Measurements from ENCODE around the gene CHST15.
"Not testable (repeated sequence)": the region's sequence is repeated elsewhere in the genome, so short reads cannot be mapped to it uniquely, and the experiment has no call there.

CHST15 gene

DNA sequence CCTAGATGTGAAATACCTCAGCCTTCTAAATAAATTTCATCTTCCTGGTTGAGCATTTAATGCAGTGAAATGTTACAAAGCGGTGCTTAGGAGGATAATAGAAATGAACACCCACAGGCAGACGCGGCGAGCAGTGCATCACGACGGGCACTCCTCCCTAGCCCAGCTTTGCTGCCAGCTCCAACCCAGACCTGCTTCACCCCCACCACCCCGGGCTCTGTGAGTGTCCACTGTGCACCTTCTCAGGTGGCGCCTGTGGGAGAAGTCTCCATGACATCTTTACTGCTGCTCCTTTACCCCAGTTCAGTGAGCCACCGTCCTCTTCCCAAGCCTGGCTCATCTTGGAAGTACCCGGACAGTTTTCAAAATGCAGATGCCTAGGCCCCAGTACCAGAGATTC lies 5.2 kb upstream of the CHST15 start:
- no peak for DNase-seq (ENCODE audit: low read depth, low spot score)

DNA sequence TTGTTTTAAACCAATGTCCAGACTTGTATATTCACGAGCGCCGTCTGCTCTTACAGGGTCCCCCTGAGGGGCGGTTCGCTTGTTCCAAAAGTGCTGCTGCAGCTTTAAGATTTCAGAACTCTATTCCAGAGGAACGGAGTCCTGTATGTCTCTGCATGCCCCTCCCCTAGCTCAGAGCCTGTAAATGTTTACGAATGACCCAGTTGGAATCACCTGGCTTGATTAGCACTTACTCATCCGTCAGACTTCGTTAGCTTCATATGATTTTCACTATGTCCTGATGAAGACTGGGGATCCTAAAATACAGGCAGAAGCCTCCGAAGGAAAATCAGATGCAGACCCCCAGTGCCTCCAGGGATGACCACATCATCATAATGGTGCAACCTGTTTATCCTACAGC lies 4.5 kb upstream of the CHST15 start:
- DNase-seq (ENCODE audit: low read depth, low spot score) = no peak

- DNase-seq (ENCODE audit: low read depth, low spot score) = no peak
Measured at GRCh38 chr10:124096494-124096893, 3.1 kb upstream of the CHST15 start.

DNA sequence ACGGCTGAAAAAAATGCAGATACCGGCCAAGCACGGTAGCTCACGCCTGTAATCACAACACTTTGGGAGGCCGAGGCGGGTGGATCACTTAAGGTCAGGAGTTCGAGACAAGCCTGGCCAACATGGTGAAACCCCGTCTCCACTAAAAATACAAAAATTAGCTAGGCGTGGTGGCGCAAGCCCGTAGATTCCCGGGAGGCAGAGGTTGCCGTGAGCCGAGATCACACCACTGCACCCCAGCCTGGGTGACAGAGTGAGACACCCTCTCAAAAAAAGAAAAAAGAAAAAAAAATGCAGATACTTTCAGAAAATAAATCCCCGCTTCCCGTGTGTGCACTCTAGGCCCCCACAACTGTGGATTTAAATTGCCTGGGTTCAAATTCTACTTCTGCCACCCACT lies 2.4 kb upstream of the CHST15 start:
- not testable (repeated sequence) for DNase-seq (ENCODE audit: low read depth, low spot score)

DNA sequence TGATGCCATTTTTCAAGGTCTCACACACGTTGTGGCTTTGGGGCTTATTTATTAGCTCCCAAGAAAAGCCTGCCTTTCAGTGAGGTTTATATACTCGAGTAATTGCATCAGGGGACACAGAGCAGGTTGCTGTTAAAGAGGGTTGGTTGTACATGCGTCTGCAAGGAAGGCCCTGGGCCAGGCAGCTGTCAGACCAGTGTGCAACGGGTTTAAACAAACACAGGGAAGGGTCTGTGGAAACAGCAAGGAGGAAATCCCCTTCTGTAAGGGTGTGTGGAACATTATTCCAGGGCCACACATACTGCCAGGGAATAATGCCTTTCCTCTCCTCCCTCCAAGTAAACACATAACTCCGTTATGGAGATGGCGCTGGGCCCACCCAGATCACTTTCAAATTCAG lies 1.7 kb upstream of the CHST15 start:
- no peak for DNase-seq (ENCODE audit: low read depth, low spot score)

- DNase-seq (ENCODE audit: low read depth, low spot score) = no peak
Measured at GRCh38 chr10:124094419-124094785, 1.0 kb upstream of the CHST15 start.

DNA sequence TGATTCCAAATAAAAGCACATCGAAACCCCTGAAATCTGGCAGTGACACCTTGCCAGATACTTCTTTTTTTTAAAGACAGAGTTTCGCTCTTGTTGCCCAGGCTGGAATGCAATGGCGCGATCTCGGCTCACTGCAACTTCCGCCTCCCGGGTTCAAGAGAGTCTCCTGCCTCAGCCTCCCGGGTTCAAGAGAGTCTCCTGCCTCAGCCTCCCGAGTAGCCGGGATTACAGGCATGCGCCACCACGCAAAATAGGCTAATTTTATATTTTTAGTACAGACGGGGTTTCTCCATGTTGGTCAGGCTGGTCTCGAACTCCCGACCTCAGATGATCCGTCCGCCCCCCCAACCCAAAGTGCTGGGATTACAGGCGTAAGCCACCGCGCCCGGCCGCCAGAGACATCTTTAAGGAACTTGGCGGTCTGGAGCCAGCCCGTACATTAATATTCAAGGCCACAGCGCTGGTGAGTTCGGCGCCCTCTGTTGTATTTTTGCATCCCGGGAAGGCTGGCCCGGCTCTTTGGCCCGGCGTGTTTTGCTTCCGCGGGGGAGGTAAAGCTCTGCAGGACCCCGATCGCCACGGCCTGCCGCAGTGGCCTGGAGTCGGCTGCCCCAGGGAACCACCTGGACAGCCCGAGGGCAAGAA lies 498 bp upstream of the CHST15 start:
- DNase-seq (ENCODE audit: low read depth, low spot score) = peak; percentile 60

DNA sequence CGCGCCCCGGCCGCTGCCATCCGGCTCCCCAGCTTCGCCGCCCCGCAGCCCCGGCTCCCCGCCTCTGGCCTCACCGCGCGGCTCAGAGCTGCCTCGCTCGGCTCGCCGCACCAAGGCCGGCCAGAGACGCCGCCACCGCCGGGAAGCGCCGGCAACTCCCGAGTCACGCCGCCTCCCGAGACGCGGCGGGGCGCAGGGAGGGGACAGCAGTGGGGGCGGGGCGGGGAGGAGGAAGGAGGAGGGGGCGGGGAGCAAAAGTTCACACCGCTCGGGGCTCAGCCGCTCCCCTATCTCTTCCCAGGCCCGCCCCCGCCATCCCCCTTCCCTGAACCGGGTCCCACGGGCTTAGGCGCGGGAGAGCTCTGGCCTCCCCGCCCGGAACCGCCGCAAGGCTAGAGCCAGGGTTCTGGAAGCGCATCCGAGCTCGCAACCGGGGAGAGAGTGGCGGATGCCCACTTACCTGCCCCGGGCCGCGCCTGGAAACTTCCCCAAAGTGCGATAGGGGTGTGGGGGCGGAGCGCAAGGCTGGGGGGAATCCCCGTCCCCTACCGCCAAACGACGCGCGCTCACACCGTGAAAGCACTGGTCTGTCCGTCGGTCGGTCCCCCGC lies 1.0 kb downstream of the CHST15 start:
- DNase-seq (ENCODE audit: low read depth, low spot score) = peak; percentile 50

GRCh38 chr10:124091646-124092249 lies 1.6 kb downstream of the CHST15 start:
- peak; percentile 60 for DNase-seq (ENCODE audit: low read depth, low spot score)

DNA sequence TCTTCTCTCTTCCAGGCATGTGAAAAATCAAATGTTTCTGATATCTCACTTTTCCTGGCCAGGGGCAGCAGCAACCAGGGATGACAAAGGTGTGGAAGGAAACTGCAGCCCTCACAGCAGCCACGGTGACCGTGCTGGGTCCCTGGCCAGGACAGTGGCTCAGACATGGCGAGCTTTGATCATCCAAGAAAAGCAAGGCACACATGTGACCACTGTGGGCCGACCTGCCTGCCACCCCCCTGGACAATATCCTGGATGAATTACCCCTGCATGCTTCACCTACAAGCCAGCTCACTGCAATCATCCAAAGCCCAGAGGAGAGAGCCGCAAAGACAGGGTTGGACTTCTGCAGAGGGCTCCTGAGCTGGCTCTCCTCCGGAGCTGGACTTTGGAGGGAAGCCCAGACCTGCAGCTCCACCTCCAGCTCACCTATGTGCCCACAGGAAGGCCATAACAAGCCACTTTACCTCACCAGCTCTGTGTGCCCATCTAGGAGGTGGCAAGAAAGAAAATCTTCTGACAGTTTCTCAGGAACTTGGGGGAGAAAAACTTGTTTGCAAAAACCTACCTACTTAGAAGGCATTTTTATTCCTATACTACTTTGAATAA lies 2.7 kb downstream of the CHST15 start:
- no peak for DNase-seq (ENCODE audit: low read depth, low spot score)

DNA sequence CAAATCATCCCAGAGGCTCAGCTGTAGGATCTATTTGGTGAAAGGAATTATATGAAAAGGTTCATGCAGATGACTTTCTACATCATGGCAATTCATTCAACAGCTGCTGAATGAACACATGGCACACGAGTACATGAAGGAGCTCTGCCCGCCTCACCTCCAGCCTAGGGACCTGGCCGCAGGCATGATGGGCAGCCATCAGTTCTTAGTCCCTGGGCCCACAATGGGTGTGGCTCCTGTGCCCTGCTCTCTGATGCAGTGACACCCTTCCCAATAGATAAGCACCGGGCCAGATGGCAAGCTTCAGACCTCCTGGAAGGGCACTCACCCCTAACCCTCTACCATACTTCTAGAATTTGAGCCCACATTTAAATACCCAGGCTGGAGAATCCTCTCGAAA lies 3.5 kb downstream of the CHST15 start:
- DNase-seq (ENCODE audit: low read depth, low spot score) = no peak

GRCh38 chr10:124088915-124089314 lies 4.5 kb downstream of the CHST15 start:
- no peak for DNase-seq (ENCODE audit: low read depth, low spot score)

DNA sequence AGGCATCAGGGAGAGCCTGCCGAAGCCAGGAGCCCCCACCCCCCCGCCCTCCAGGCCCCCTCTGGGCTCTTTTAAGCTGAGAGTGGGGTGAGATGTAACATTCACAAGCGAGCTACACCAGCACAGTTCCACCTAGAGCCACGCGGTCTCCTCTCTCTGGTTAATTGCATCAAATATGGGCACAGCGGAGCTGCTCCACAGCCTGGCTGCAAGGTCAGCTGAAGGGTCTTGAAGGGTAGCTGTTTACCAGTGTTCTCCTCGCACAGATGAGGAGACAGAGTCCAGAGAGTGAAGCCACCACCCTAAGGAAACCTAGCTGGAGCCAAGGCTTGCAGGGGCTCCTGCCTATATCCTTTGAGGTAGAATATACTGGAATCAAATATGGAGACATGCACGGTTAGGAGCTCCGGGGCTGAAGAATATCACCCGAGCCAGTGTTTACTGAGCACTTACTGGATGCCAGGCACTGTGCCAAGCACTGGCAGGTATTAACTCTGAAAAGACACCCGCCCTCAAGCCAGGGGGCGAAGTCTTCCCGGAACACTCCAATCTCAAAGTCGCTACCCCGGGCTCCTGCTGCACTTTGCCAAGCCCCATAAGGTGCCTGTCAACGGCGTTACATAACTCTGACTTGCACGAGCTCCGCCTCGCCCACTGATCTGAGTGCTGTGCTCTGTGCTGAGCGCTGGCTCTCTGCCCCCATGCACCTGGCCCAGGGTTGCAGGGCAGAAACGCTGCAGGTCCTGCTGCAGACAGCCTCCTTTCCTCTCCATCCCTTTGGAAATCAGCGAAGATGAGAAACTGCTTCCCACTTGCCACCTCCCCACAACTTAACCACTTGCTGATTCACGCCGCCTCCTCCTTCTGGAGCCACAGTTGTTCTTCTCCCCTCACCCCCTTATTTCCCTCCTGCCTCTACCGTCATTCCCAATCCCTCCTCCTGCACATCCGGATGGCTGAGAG lies 5.4 kb downstream of the CHST15 start:
- no peak for DNase-seq (ENCODE audit: low read depth, low spot score)

GRCh38 chr10:124086787-124087671 lies 6.4 kb downstream of the CHST15 start:
- DNase-seq (ENCODE audit: low read depth, low spot score) = no peak

- no peak for DNase-seq (ENCODE audit: low read depth, low spot score)
Measured at GRCh38 chr10:124086097-124086710, 7.2 kb downstream of the CHST15 start.

DNA sequence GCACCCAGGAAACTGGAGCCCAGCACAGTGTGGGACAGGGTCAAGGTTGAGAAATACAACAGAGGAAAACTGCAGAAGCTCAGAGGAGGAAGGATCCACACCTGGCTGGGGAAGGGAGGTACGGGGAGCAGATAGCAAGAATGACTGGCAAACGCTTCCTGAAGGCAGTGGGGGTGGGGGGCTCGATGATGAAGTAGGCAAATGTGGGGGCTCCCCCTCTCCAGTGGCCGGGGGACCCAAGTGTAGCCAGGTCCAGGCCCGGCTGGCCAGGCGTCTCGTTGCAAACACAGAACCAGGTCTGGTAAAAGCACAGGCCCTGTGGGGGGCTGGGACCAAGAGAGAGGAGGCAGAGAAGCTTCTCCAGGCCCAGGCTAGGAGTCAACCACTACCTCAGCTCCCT lies 7.7 kb downstream of the CHST15 start:
- no peak for DNase-seq (ENCODE audit: low read depth, low spot score)

DNA sequence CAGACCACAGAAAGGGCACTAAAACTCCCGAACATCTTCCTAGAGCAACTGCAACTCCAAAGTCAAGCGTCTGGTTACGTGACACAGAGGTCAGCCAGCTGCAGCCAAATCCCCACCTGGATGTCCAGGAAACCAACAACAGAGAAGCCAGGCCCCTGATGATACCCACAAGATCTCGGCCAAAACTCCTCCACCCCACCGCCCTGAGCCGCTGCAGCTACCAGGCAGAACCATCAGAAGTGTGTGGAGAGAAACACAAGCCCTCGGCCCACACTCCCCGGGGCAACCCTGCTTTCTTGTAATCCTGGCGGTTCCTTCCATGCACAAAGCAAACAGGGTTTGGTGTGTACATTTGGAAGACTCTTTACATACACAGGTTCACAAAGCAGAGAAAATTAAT lies 8.7 kb downstream of the CHST15 start:
- no peak for DNase-seq (ENCODE audit: low read depth, low spot score)

GRCh38 chr10:124083740-124084397 lies 9.5 kb downstream of the CHST15 start:
- DNase-seq (ENCODE audit: low read depth, low spot score) = no peak

- DNase-seq (ENCODE audit: low read depth, low spot score) = no peak
Measured at GRCh38 chr10:124083047-124083739, 10.2 kb downstream of the CHST15 start.

Measured in ELF-1 (cell line).